Activated B cell treated with CpG ODN at 0.5 μM for 24 hours (primary cell): ENCODE measurements around the gene MACROD2. TPM values are rescaled to one million over a fixed set of nuclear protein-coding genes. Genes with fewer than 3 reads are reported as not detected.

Source experiments
- ATAC-seq: fragments of 200-7000 bp; cut with Tn5 transposase; one replicate; pipeline ENCODE4 v1.10.0; 2021; ENCODE audit warnings: low read depth, mild to moderate bottlenecking, moderate library complexity
- CTCF ChIA-PET: fragments of 350-600 bp; sonication (Branson Sonifier 250); formaldehyde crosslinking; loops from one replicate; lab custom pipeline; 2021; ENCODE audit warnings: antibody characterized with exemption; lab: Charles Lee
- POLR2A ChIA-PET: fragments of 350-600 bp; sonication (Branson Sonifier 250); formaldehyde crosslinking; loops from one replicate; lab custom pipeline; 2021; ENCODE audit warnings: antibody characterized with exemption; lab: Charles Lee
- DNase-seq: peaks from one replicate; pipeline ENCODE4 v3.0.0; 2022
- H3K27ac Mint-ChIP-seq: one replicate; pipeline ENCODE4 v1.8.0; 2020; ENCODE audit warnings: mixed read lengths
- H3K27me3 Mint-ChIP-seq: one replicate; pipeline ENCODE4 v1.8.0; 2021; ENCODE audit warnings: mixed read lengths
- H3K36me3 Mint-ChIP-seq: one replicate; pipeline ENCODE4 v1.8.0; 2021; ENCODE audit warnings: low read depth, mixed read lengths
- H3K4me1 Mint-ChIP-seq: one replicate; pipeline ENCODE4 v1.8.0; 2021; ENCODE audit warnings: mixed read lengths
- H3K4me3 Mint-ChIP-seq: one replicate; pipeline ENCODE4 v1.8.0; 2020; ENCODE audit warnings: mild to moderate bottlenecking, mixed read lengths
- H3K9me3 Mint-ChIP-seq: one replicate; pipeline ENCODE4 v1.8.0; 2020; ENCODE audit warnings: mixed read lengths
- CTCF ChIP-seq: fragments of 200-600 bp; IDR thresholded peaks from one replicate; pipeline ENCODE4 v1.8.0; 2022; ENCODE audit warnings: antibody characterized with exemption, mild to moderate bottlenecking
- intact Hi-C: fragments of 100-400 bp; cut with micrococcal nuclease; formaldehyde crosslinking; loops from one replicate; pipeline ENCODE4 v1.15.1; 2024
- total RNA-seq: library from RNA; stranded (reverse); gene quantifications from 2 replicates; pipeline ENCODE4 v1.2.3, GENCODE V29; 2022

The MACROD2 gene
- total RNA-seq, 1 donor from 2014 or later, result 55.1 TPM

- Mint-ChIP-seq H3K9me3 (no peaks in the 10 kb centered on the region), H3K36me3 (no peaks in the 10 kb centered on the region), H3K27me3 (no peaks in the 10 kb centered on the region), H3K4me3 (no peak overlapping the region), H3K4me1 (peaks cover 7% of the 10 kb centered on the region), H3K27ac (no peak overlapping the region)
- intact Hi-C loops, result no loop called here
- POLR2A ChIA-PET, result no interaction called here
- no peak for ATAC-seq
- TF ChIP-seq CTCF, result no peak
- CTCF ChIA-PET, result interaction anchor here (4.6 kb wide), 1 partner anchor 770 kb away, joined by 47 read pairs; no protein-coding TSS in a partner anchor
- no peak for DNase-seq
Measured at GRCh38 chr20:15705975-15706374, 1710.7 kb downstream of the MACROD2 start.

GRCh38 chr20:15706719-15707118, 1711.4 kb downstream of the MACROD2 start:
- Mint-ChIP-seq H3K4me1 (peaks cover 7% of the 10 kb centered on the region), H3K9me3 (no peaks in the 10 kb centered on the region), H3K27me3 (no peaks in the 10 kb centered on the region), H3K36me3 (no peaks in the 10 kb centered on the region), H3K27ac (no peak overlapping the region), H3K4me3 (no peak overlapping the region)
- no peak for TF ChIP-seq CTCF
- ChIA-PET POLR2A (no interaction called here), CTCF (interaction anchor here (3.9 to 4.6 kb wide), 2 partner anchors 223 to 769 kb away, joined by 47 to 49 read pairs; no protein-coding TSS in a partner anchor)
- ATAC-seq, result no peak
- DNase-seq, result no peak
- intact Hi-C loops, result no loop called here

GRCh38 chr20:15708984-15709598, 1713.8 kb downstream of the MACROD2 start:
- ATAC-seq (peak; percentile 78), DNase-seq (peak; percentile 55)
- no peak overlapping the region for H3K27ac Mint-ChIP-seq
- H3K27me3 Mint-ChIP-seq, result no peaks in the 10 kb centered on the region
- ChIA-PET CTCF (interaction anchor here (0.7 to 4.6 kb wide), 18 partner anchors 8 to 1052 kb away, joined by 3 to 49 read pairs (median 4); no protein-coding TSS in a partner anchor), POLR2A (no interaction called here)
- no peak overlapping the region for H3K4me3 Mint-ChIP-seq
- no peak for TF ChIP-seq CTCF
- intact Hi-C loops, result loop anchor here (1.0 kb wide), 6 partner anchors 134 to 767 kb away; no protein-coding TSS in a partner anchor
- H3K36me3 Mint-ChIP-seq, result no peaks in the 10 kb centered on the region
- peaks cover 4% of the 10 kb centered on the region for H3K4me1 Mint-ChIP-seq
- H3K9me3 Mint-ChIP-seq, result no peaks in the 10 kb centered on the region

- no peak for DNase-seq
- Mint-ChIP-seq H3K27me3 (no peaks in the 10 kb centered on the region), H3K4me3 (no peak overlapping the region), H3K36me3 (no peaks in the 10 kb centered on the region), H3K27ac (no peak overlapping the region), H3K9me3 (no peaks in the 10 kb centered on the region), H3K4me1 (peaks cover 4% of the 10 kb centered on the region)
- ChIA-PET POLR2A (no interaction called here), CTCF (interaction anchor here (2.2 to 4.6 kb wide), 3 partner anchors 8 to 765 kb away, joined by 10 to 49 read pairs (median 47); no protein-coding TSS in a partner anchor)
- no peak for TF ChIP-seq CTCF
- intact Hi-C loops, result no loop called here
- no peak for ATAC-seq
Measured at GRCh38 chr20:15710636-15711035, 1715.3 kb downstream of the MACROD2 start.

GRCh38 chr20:15711177-15711576, 1715.9 kb downstream of the MACROD2 start:
- Mint-ChIP-seq H3K9me3 (no peaks in the 10 kb centered on the region), H3K27ac (no peak overlapping the region), H3K4me3 (no peak overlapping the region), H3K36me3 (no peaks in the 10 kb centered on the region), H3K4me1 (peaks cover 4% of the 10 kb centered on the region), H3K27me3 (no peaks in the 10 kb centered on the region)
- intact Hi-C loops, result no loop called here
- ATAC-seq, result no peak
- no peak for DNase-seq
- ChIA-PET CTCF (interaction anchor here (0.8 to 2.1 kb wide), 2 partner anchors 219 to 1374 kb away, joined by 3 to 5 read pairs; partner anchors contain the start of gene FLRT3), POLR2A (no interaction called here)
- TF ChIP-seq CTCF, result no peak
